Bladder microvascular endothelial cell (primary cell): ENCODE data around the gene HNRNPF. TPM values are rescaled to one million over a fixed set of nuclear protein-coding genes. Genes with fewer than 3 reads are reported as not detected.

Experiments used
- total RNA-seq: library from RNA; depleted of rRNA; stranded (reverse); fragments of >200 nt; gene quantifications from 2 replicates; pipeline ENCODE4 v1.2.3, GENCODE V29; 2014

Gene HNRNPF, protein sequence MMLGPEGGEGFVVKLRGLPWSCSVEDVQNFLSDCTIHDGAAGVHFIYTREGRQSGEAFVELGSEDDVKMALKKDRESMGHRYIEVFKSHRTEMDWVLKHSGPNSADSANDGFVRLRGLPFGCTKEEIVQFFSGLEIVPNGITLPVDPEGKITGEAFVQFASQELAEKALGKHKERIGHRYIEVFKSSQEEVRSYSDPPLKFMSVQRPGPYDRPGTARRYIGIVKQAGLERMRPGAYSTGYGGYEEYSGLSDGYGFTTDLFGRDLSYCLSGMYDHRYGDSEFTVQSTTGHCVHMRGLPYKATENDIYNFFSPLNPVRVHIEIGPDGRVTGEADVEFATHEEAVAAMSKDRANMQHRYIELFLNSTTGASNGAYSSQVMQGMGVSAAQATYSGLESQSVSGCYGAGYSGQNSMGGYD
- 226 and 312 TPM in 2 replicates for total RNA-seq

DNA sequence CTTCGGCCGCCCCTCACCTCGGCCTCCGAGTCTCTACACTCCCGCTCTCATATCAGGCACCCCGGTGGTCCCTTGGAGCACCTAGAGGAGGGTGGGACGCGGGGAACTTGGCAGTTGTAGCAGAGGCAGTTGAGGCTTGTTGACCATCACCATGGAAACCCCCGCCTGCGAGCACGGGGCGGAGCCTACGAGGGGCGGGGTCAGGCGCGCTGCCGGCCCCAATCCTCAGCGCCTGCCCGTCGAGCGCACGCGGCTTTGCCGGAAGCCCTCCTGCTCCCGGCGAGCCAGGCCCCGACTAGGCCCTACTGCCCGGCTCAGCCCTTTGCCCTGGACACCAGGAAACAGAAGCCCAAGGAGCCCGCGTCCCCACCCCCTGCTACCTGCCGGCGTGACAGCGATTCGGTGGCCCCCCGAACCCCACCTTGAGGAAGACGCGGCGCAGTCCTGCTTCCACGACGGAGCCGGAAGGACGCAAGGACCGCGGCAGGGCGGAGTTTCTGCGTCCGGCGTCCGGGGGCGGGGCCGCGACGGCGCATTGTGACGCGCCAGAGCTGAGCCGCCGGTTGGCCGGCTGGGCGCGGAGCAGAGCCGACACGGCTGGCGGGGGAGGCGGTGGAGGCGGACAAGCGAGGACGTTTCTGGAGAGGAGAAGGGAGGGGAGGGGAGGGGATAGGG, at the start of gene HNRNPF:
Gene HNRNPF, minus strand, starts transcription at position 477 of the 675 bp plus-strand sequence. CDS start 21,302 bp downstream, outside the sequence.

DNA sequence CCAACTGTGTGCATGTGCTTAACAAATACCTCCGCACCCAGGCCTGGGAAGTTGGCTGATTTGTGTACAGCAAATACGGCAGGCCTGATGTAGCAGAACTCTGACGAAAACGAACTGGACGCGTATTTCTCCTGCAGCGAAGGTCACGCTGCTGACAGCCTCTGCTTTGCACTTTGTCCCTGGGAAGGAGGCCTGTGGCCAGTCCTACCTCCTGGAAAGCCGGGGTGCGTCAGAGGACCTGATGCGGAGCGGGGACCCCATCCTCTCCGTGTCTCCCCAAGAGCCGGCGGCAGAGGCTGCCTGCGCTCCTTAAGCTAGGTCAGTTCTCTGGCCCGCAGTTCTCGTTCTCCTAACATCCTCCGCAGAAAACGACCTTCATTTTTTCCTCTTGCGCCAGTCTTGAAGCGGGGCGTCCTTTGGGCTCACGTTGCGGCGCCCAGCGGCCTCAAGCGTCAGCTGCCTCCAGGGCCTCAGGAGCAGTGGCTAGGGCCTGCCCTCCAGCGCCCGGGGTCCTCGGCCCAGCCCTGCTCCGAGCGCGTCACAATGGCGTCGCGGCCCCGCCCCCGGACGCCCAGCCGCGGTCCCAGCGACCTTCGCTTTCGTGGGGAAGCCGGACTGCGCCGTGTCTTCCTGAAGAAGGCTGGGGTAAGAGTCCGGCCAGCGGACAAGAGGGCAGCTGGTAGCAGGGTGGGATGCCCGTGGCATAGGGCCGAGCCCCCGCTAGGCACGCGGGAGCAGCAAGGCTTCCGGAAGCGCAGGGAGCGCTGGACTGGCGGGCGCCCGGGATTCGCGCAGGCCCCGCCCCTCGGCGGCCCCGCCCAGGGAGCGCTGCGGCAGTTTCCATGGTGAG, 27.5 kb upstream of the HNRNPF start, which contains the start of gene ZNF487:
Gene ZNF487, plus strand, starts transcription at position 821 of the 850 bp plus-strand sequence. CDS start 38,703 bp downstream, outside the sequence.

DNA sequence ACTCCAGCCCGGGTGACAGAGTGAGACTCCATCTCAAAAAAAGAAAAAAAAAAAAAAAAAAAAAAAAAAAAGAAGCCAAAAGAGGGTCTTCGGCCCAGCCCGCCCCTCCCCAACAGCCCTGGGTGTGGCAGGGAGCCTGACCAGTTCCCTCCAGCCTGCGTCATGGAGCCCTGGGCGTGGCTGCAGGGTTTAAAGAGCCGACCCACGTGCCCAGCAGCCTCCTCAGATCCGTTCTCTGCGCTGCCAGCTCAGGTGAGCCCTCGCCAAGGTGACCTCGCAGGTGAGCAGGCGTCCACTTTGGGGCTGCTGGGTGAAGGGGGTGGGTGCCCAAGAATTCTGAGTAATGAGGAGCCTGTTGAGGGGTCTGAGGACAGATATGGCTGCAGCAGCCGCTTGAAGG, 37.6 kb downstream of the HNRNPF start, which contains the start of gene FXYD4:
Gene FXYD4, plus strand, starts transcription at position 219 of the 400 bp plus-strand sequence. CDS start 2,111 bp downstream, outside the sequence.

Other genes with a start within 250 kb of the HNRNPF start
- gene RASGEF1A, start 142.1 kb downstream of the HNRNPF start, total RNA-seq = 0.16 and 0.19 TPM in 2 replicates
- gene FXYD4, start 37.5 kb downstream of the HNRNPF start, total RNA-seq = not detected in 2 replicates
- gene ZNF487, start 27.9 kb upstream of the HNRNPF start, total RNA-seq = 2.1 and 2.5 TPM in 2 replicates
- gene ZNF239, start 165.4 kb upstream of the HNRNPF start, total RNA-seq = 0.49 and 0.94 TPM in 2 replicates
- gene ZNF485, start 197.3 kb upstream of the HNRNPF start, total RNA-seq = 0.49 and 1.4 TPM in 2 replicates
- gene ZNF32, start 239.7 kb upstream of the HNRNPF start, total RNA-seq = 13.1 and 20.8 TPM in 2 replicates